Smooth muscle cell (in vitro differentiated cells): ENCODE measurements around the gene GOT2. TPM values are rescaled to one million over a fixed set of nuclear protein-coding genes. Genes with fewer than 3 reads are reported as not detected.

Experiments used
- DNase-seq: peaks from one replicate; lab custom pipeline; 2025; ENCODE audit not compliant: unreplicated experiment; lab: John Stamatoyannopoulos, UW
- H2AFZ ChIP-seq: fragments of 200-600 bp; sonication (generic); 2 replicates; pipeline ENCODE4 v1.6.0; 2016; ENCODE audit warnings: antibody characterized with exemption, low read depth, mild to moderate bottlenecking
- H3F3A ChIP-seq: fragments of 200-600 bp; sonication (generic); 2 replicates; pipeline ENCODE4 v1.6.0; 2017; ENCODE audit warnings: antibody characterized with exemption, low read depth
- H3K27ac ChIP-seq: fragments of 200-600 bp; sonication (generic); 2 replicates; pipeline ENCODE4 v1.5.1; 2016; ENCODE audit warnings: low read depth, mild to moderate bottlenecking
- H3K27me3 ChIP-seq: fragments of 200-600 bp; sonication (generic); 2 replicates; pipeline ENCODE4 v1.6.1; 2016; ENCODE audit warnings: low read depth, mild to moderate bottlenecking
- H3K36me3 ChIP-seq: fragments of 200-600 bp; sonication (generic); 2 replicates; pipeline ENCODE4 v1.5.1; 2016; ENCODE audit warnings: low read depth
- H3K4me1 ChIP-seq: fragments of 200-600 bp; sonication (generic); 2 replicates; pipeline ENCODE4 v1.5.1; 2016; ENCODE audit warnings: low read depth
- H3K4me2 ChIP-seq: fragments of 200-600 bp; sonication (generic); 2 replicates; pipeline ENCODE4 v1.6.0; 2016; ENCODE audit warnings: mild to moderate bottlenecking
- H3K4me3 ChIP-seq: fragments of 200-600 bp; sonication (generic); 2 replicates; pipeline ENCODE4 v1.5.1; 2016; ENCODE audit warnings: mild to moderate bottlenecking
- H3K79me2 ChIP-seq: fragments of 200-600 bp; sonication (generic); 2 replicates; pipeline ENCODE4 v1.6.0; 2016; ENCODE audit warnings: low read depth, mild to moderate bottlenecking
- H3K9ac ChIP-seq: fragments of 200-600 bp; sonication (generic); 2 replicates; pipeline ENCODE4 v1.6.0; 2016; ENCODE audit warnings: low read depth
- H3K9me3 ChIP-seq: fragments of 200-600 bp; sonication (generic); replicated peaks from 2 replicates; pipeline ENCODE4 v1.5.1; 2016; ENCODE audit warnings: low read depth
- H4K20me1 ChIP-seq: fragments of 200-600 bp; sonication (generic); 2 replicates; pipeline ENCODE4 v1.6.0; 2016; ENCODE audit warnings: low read depth
- WGBS: methylation state at CpG from one replicate; pipeline ENCODE4 v1.1.7; 2016; ENCODE audit warnings: low lambda C conversion rate; 5-methylcytosine and 5-hydroxymethylcytosine counted together
- polyA plus RNA-seq: library from polyadenylated mRNA; unstranded; fragments of >200 nt; fragmentation: Nextera tagmentation; extraction: Ambion mirVana; gene quantifications from 2 replicates; pipeline ENCODE4 v1.2.1, GENCODE V29; 2016
- total RNA-seq: library from RNA; depleted of rRNA; stranded (reverse); fragments of >200 nt; gene quantifications from 2 replicates; pipeline ENCODE4 v1.2.3, GENCODE V29; 2014
- TF ChIP-seq, protein P1 (sequence below): fragments of 200-600 bp; sonication (generic); IDR thresholded peaks from 2 replicates; pipeline ENCODE4 v1.5.1; 2017; ENCODE audit warnings: borderline replicate concordance, mild to moderate bottlenecking, antibody characterized with exemption; ENCODE audit not compliant: insufficient read depth, poor library complexity, severe bottlenecking

The GOT2 gene
- total and polyA plus RNA-seq, 2 experiments from 2014 or later: 43.6 to 83.5 TPM

DNA sequence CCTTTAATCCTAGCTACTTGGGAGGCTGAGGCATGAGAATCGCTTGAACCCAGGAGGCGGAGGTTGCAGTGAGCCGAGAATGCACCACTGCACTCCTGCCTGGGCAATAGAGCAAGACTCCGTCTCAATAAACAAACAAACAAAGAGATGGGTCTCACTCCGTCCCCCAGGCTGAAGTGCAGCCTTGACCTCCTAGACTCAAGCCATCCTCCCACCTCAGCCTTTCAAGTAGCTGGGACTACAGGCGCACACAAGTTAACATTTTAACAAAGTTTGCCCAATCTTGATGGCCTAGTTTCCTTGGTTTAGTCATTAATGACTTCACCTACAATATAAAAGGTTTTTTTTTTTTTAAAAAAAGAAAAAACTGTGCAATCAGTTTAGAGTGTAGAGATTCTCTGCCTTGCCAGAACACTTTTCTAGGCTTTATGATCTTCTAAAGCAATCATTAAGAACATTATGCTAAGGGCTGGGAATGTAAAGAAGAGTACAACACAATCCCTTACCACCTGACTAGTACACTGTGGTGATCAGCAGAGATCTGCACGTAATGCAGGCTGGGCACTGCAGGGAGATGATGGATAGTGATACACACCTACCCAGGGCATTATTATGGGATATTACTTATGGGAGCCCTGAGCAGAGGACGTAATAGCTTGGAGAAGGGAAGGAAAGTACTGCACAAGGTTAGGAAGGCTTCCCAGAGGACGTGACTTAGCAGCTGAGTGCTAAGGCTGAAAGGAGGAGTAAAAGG lies 6.9 kb downstream of the GOT2 start:
- Histone ChIP-seq H2AFZ (no peak overlapping the region), H3K36me3 (peaks cover 4% of the 10 kb centered on the region), H3K4me3 (no peak overlapping the region), H3K4me2 (no peak overlapping the region), H3K9me3 (no peaks in the 10 kb centered on the region), H3K79me2 (peaks cover 50% of the 10 kb centered on the region), H3K27ac (no peak overlapping the region), H4K20me1 (peaks cover 77% of the 10 kb centered on the region), H3K4me1 (no peaks in the 10 kb centered on the region), H3F3A (no peaks in the 10 kb centered on the region), H3K27me3 (no peaks in the 10 kb centered on the region), H3K9ac (no peak overlapping the region)
- TF ChIP-seq, protein P1, sequence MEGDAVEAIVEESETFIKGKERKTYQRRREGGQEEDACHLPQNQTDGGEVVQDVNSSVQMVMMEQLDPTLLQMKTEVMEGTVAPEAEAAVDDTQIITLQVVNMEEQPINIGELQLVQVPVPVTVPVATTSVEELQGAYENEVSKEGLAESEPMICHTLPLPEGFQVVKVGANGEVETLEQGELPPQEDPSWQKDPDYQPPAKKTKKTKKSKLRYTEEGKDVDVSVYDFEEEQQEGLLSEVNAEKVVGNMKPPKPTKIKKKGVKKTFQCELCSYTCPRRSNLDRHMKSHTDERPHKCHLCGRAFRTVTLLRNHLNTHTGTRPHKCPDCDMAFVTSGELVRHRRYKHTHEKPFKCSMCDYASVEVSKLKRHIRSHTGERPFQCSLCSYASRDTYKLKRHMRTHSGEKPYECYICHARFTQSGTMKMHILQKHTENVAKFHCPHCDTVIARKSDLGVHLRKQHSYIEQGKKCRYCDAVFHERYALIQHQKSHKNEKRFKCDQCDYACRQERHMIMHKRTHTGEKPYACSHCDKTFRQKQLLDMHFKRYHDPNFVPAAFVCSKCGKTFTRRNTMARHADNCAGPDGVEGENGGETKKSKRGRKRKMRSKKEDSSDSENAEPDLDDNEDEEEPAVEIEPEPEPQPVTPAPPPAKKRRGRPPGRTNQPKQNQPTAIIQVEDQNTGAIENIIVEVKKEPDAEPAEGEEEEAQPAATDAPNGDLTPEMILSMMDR: no peak
- no peak for DNase-seq
- WGBS: 84% methylated on average over 9 of the region's 9 CpGs

DNA sequence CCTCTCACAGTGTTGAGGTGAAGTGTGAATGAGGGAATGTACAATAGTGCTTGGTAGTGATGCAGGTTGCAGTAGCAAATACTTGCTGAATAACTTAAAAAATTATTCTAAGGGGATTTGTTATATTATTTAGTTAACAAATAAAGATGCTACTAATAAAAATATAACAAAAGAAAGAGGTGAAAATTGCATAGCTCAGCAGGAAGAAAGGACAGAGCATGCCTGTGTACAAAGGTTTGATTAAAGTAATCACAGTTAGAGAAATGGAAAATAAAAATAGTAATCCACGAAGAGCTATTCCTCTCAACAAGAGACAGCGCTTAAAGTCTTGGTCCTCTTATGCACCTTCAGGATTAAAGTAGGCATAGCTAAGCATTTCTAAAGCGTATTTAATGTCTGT lies 11.0 kb downstream of the GOT2 start:
- TF ChIP-seq, protein P1: no peak
- H2AFZ ChIP-seq: no peak overlapping the region
- H3K4me3 ChIP-seq: no peak overlapping the region
- no peak overlapping the region for H3K4me2 ChIP-seq
- 32% methylated on average over 3 of the region's 3 CpGs for WGBS
- H4K20me1 ChIP-seq: peaks cover 37% of the 10 kb centered on the region
- H3K27me3 ChIP-seq: no peaks in the 10 kb centered on the region
- H3K27ac ChIP-seq: no peak overlapping the region
- no peaks in the 10 kb centered on the region for H3F3A ChIP-seq
- H3K9me3 ChIP-seq: no peaks in the 10 kb centered on the region
- H3K79me2 ChIP-seq: peaks cover 14% of the 10 kb centered on the region
- H3K9ac ChIP-seq: no peak overlapping the region
- peaks cover 12% of the 10 kb centered on the region for H3K36me3 ChIP-seq
- no peaks in the 10 kb centered on the region for H3K4me1 ChIP-seq
- no peak for DNase-seq

DNA sequence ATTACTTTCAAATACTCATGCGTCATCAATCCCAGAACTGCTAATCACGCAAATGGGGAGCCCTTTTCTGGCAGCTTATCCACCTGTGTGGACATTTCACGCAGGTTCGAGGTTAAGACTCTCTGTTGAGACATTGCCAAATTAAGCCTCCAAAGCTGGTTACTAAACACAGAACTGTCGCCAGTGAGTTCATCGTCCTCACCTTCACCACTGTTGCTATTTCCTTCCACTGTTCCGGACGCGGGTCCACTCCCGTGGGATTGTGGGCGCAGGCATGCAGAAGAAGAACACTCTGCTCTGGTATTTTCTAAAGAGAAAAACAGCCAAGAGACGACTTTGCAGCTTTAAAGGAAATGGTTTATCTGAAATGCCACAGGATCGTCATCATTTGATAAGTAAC lies 16.1 kb downstream of the GOT2 start:
- H3K27me3 ChIP-seq: no peaks in the 10 kb centered on the region
- 98% methylated on average over 13 of the region's 13 CpGs for WGBS
- peaks cover 12% of the 10 kb centered on the region for H3K36me3 ChIP-seq
- peaks cover 3% of the 10 kb centered on the region for H4K20me1 ChIP-seq
- H3K4me1 ChIP-seq: no peaks in the 10 kb centered on the region
- H3K4me2 ChIP-seq: no peak overlapping the region
- no peaks in the 10 kb centered on the region for H3K79me2 ChIP-seq
- TF ChIP-seq, protein P1: no peak
- H3K27ac ChIP-seq: no peak overlapping the region
- H3F3A ChIP-seq: no peaks in the 10 kb centered on the region
- no peak overlapping the region for H3K9ac ChIP-seq
- H3K9me3 ChIP-seq: no peaks in the 10 kb centered on the region
- DNase-seq: no peak
- H3K4me3 ChIP-seq: no peak overlapping the region
- no peak overlapping the region for H2AFZ ChIP-seq

DNA sequence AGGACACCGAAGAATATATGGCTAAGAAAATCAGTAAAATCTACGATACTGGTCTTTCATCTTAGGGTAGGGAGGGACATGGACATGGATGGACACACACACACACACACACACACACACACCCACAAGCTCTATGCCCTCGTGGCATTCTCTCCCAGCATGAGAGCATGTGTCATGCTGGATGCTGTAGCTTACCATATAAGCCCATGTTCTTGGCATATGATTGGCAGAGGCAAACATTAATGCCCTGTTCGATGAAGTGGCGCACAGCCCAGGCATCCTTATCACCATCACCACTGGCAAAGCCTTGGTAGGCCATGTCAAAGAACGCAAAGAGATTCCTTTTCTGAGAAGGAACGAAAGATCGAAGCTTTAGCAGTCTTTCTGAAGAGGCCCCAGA lies 17.6 kb downstream of the GOT2 start:
- no peak for DNase-seq
- TF ChIP-seq, protein P1: no peak
- H3K4me3 ChIP-seq: no peak overlapping the region

More for the DNA sequence above, 17.6 kb downstream of the GOT2 start:
- H3K9ac ChIP-seq: no peak overlapping the region
- H2AFZ ChIP-seq: no peak overlapping the region
- no peak overlapping the region for H3K4me2 ChIP-seq
- no peaks in the 10 kb centered on the region for H4K20me1 ChIP-seq
- no peak overlapping the region for H3K27ac ChIP-seq
- no peaks in the 10 kb centered on the region for H3K4me1 ChIP-seq
- no peaks in the 10 kb centered on the region for H3K27me3 ChIP-seq
- no peaks in the 10 kb centered on the region for H3K9me3 ChIP-seq
- no peaks in the 10 kb centered on the region for H3F3A ChIP-seq
- H3K36me3 ChIP-seq: peaks cover 12% of the 10 kb centered on the region
- WGBS: 97% methylated on average over 8 of the region's 8 CpGs
- H3K79me2 ChIP-seq: no peaks in the 10 kb centered on the region
